ENCODE data around the gene ACSL6.

GRCh38 chr5:131957721-131958441 is 53.6 kb downstream of the ACSL6 start:
- TF ChIP-seq CTCF (IDR thresholded peaks at IDR 0.05): no peak
- TF ChIP-seq POLR2A (IDR thresholded peaks at IDR 0.05): no peak
